DMS79 (cell line): ENCODE results near the gene PAX3.

Experiments
- DNase-seq: peaks from one replicate; lab custom pipeline; 2025; lab: John Stamatoyannopoulos, UW

Gene PAX3

DNA sequence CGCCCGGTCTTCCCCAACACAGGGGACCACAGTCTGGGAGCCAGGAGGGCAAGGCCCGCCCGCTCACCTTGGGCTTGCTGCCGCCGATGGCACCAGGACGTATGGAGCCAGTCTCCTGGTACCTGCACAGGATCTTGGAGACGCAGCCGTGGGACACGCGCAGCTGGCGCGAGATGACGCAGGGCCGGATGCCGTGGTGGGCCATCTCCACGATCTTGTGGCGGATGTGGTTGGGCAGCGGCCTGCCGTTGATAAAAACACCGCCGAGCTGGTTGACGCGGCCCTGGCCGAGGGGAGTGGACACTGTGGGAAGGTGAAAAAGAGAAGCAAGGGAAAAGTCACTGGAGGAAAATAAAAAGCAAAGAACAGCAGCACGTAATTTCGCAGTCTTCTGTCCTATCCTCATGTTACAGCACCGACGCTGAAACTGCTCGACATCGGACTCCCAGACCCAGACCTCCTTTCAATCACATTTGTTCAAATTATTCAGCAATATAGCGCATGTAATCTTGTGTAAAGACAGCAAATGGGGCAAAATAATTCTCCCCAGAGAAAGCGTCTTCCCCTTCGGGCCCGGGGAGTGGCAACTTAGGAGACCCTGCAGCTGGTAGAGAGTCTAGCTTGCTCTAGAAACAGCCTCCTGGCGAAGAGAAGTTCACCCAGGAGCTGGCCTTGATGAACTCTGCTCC, 1.7 kb downstream of the PAX3 start:
- DNase-seq: no peak

DNA sequence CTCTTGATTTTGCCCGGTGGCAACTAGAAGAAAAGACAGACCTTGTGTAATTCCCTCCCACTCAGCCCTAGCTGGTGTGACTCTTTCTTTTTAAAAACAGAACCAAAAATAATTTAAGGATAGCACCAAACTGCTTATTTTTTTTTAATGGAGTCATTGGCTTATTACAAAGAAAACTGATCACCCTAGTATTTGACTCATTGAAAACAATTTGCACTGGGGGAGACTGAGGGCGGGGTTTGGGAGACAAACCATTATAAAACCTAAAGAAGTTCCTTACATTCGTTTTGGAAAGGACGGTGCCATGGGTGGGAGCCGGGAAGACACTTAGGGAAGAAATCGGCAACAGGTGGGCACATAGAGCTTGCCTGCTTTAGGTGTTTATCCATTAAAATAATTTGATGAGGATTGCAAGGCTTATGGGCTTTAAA, 2.5 kb downstream of the PAX3 start:
- no peak for DNase-seq

DNA sequence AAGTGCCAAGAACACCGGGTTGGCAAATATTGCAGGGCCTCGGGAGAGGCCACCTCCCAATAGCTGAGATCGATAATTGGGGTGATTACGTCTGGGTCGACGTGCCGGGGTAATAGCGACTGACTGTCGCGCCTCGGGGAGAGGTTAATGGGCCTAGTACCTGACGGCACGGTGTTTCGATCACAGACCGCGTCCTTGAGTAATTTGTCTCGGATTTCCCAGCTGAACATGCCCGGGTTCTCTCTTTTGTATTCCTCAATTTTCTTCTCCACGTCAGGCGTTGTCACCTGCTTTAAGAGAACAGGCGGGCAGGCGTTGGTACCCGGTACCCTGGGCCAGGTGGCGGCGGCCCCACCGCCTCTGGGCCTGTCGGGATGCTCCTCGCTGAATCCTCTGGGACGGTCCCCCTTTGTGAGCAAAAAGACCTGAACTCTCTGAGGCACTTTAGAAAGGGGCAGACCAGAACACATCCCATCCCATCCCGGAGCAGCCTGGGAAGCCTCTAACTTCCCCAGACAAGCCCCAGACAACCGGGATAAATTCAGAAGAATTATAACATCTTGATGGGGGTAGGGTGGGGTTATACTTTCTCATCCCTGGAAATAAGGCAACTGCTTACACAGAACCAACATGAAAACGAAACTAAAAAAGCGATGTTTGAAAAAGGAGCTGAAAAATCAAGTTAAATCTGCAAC, 3.3 kb downstream of the PAX3 start:
- DNase-seq: no peak

DNA sequence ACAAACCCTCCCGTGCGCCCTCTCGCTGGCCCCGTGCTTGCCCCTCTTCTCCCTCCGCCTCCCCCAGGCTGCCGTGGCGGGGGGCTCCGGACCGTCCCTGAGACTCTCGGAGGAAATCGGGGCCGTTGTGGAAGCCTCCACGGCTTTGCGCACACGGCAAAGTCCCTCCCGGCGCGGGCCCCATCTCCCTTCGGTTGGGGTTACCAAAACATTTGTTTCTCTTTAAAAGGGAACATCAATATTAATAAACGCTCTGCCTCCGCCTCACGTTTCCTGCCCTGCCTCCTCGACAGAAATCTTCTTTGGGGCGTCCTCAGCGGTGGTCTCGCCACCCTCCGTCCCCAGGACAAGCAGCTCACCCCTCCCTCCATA, 3.8 kb downstream of the PAX3 start:
- DNase-seq: no peak

DNA sequence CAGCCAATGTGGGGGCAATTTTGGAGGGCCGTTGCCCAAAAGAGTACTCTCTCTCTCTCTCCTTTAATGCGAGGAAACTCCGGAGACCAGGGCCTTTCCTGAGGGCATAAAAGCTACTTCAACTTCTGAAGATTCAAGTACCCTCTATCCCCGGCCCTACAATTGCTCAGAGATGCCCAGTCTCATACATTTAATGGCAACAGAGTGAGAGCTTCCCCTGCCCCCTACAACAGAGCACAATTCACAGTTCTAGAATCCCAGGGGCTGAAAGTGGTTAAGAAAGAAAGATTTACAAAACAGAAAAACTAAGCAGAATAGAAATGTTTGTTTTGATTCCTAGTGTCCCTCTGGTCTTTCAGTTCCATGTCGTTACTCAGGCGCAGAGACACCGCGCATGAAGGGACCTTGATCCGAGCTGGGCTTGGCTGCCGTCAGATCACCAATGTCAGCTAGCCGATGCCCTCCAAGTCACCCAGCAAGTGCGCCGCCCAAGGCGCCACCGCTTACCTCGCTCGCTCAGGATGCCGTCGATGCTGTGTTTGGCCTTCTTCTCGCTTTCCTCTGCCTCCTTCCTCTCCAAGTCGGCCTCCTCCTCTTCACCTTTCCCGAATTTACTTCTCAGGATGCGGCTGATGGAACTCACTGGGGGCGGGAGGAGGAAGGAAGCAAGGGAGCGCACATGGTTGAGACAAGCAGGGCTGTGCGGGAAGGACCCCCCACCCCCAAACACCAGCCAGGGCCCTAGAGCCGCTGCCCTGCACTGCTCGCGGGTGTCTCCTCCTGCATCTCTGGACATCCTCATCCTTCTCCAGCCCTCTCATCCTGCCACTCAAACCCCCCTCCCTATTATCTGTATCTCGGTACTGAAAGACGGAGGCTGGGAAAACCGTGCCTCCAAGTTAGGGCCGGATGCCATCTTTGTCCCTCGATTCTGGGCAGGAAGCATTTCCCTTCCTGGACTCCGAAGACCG, 4.9 kb downstream of the PAX3 start:
- no peak for DNase-seq

DNA sequence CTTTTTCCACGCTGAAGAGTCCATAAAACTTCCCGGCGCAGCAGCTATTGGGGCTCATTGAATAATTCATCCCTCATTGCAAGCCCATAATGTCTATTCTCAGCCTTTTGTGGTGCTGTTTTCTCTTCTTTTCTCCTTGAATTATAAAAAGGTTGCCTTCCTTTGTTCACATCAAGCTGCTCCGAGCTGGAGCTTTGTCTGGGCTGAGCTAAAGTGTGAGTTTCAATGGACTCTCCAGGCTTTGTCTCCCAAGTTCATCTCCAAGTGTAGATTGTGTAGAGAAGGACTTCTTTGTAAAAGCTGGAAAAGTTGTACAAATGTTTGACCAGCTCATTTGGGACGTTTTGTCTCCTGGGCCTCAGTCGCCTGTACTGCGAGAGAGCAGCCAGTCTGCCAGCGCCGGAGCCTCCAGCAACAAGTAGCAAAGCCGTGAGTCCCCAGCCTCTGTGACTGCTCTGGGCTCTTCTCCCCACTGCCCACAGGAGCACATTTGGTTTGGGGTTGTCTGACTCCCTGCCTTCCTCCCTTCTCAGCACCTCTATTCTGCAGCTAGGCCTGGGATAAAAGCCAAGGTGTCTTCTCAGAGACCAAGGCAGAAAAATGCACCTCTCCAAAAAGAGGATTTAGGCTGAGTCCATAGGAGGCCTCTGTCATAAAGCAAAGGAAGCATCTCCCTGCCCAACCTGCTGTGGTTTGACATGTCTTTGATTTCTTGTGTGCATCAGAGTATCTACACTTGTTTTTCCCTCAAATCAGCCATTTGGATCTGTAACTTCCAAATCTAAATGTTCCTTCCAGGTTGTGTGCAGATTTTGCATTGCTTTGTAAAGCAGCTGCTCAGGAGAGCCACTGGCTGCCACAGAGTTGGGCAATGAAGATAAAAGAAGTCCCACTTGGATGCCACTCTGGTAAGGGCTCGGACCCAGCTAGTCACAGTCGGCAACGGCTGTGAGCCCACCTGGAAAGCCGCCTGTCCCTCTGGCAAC, 6.4 kb downstream of the PAX3 start:
- no peak for DNase-seq

DNA sequence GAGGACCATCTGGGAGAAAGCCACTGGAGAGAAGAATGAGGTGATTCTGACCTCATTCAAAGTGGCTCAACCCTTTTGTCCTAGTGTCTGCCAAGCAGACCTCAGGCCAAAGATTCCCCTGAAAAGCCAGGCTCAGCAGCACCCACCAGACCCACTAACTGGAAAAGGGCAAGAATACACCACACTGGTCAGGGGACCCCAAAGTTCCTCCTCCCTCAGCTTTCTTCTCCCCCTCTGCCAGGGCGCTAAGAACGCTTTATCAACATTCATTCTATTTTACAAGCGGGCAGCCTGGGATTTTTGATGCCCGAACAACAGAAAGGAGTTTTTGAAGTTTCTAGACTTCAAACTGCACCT, 7.3 kb downstream of the PAX3 start:
- no peak for DNase-seq

DNA sequence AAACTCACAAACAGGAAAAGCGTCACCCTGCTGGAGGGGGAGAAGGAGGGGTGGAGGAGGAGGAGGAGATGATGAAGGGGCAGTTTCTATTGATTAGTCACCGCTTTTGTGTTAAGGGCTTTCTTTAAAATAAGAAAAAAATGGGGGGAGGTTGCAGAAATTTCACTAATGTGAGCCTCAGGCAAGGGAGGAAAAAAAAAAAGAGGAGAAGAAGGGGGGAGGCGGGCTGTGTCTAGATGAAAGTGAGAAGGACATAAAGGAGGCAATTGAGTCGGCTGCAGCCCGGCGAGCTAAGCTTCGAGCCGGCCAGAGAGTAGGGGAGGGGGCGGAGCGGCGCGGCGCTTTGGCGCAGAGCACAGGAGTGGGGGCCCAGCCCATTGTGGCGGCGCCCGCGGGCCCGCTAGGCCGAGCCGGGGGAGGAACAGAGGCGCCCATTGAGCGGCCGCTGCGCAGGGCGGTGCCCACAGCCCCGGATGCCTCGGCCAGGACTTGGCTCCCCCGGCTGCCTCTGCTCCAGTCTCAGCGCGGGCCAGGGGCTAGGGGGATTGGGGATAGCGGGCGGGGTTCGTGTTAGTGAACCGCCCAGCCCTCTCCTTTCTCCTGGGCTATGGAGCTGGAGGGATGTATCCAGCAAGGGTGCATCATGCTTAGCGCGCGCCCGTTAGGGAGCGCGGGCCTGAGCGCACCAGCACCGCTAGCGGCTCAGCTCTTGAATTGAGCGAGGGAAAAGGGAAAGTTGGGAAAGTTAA, 7.9 kb downstream of the PAX3 start:
- no peak for DNase-seq

DNA sequence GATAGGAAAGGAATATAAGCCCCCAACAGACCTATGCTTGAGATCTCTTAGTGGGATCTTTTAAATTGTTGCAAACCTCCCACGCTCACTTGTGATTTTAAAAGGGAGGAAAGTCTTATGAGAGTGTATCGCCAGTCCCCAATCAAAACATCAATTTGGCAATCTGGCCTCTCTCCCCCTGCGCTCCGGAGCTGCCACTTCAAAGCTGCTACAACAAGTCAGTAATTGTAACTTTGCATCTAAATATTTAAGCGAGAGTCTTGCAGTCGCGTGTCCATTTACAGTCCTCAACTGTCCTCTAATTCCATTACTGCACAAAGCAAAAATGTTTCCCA, 8.4 kb downstream of the PAX3 start:
- DNase-seq: no peak

DNA sequence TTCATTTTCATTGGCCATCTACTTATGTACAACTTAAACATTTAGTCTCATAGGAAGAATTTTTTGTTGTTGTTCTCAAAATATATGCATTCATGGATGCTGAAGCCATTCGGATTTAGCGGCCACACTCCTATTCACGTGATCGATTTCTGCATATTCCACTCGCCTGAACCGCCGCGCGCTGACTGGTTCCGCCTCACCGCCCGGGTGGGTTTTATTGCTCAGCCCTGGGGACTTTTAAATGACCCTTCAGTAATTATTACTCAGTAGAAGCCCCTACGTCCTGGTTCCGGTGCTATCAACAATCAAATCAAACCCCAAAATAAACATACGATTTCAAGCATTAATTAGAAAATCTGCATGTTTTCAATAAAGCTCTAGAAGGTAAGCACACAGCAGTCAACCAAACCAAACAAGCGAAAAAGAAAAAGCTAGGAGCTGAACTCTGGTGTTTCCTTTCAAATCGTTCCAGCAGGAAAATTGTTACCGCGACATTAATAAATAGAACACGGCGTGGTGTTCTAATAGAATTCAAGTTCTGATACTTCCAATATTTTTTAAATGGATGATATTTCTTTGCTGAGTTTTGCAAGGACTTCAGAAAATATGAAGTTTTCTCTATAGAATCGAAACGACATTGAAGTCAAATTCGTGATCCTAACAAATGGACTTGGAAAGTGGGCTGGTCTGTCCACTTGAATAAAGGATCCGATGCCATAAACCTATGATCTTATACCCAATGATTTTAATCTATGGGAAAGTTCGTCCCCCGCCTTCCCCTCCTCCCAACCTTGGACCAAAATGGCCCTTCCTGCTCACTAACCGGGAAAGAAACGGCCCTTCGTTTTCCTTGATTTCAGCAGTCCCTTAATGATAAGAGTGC, 9.3 kb downstream of the PAX3 start:
- no peak for DNase-seq

DNA sequence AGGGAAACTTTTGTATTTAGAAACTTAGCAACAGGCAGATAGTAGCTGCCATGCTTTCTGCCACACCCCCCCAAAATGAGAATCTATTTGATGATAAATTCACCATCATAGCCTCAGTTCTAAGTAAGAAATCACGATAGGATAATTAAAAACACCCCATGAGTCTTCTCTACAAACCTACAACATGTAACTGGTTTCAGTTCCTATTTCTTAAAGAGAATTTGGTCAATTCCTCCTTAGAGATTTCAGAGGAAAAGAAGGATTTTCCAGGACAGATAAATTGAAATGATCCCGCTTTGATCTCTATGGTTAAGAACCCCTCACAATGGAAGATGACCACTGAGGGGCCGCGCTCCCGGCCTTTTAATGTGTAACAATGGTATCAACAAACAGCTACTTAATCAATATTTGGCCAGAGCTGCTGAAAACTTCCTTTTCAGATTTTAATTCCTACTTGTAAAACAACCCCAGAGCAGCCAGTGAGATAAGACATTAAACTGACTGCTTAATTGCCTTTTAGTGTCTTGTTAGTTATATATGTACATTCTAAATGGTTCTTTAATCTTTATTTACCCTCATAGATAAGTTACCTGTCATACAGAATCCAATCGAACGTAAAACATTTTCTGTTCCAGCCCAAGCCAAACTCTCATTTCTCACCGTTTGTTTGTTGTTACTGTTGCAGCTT, 10.1 kb downstream of the PAX3 start:
- DNase-seq: no peak

DNA sequence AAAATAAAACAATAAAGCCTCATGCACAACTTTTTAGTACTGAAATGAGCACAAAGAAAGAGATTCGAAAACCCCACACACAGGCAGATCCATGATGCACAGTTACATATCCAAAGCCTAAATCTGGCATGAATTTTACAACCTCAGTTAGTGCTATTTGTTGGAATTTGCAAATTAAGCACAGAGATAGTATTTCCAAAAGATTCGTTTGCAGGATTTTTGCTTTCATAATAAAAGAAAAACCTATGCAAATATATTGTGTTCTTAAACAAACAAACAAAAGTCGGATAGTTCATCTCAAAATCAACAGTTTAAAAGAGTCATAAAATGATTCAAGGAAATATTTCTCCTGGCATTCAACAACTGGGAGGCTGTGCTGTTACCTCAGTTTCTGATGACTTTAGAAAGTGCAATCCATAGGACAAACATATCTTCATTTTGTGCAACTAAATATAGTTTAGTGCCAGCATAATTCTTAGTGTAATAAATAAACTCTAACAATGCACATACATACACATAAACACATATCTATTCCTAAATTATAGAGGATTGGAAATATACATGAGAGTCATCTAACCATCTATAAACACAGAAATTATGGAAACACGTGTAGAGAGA, 10.8 kb downstream of the PAX3 start:
- DNase-seq: no peak

DNA sequence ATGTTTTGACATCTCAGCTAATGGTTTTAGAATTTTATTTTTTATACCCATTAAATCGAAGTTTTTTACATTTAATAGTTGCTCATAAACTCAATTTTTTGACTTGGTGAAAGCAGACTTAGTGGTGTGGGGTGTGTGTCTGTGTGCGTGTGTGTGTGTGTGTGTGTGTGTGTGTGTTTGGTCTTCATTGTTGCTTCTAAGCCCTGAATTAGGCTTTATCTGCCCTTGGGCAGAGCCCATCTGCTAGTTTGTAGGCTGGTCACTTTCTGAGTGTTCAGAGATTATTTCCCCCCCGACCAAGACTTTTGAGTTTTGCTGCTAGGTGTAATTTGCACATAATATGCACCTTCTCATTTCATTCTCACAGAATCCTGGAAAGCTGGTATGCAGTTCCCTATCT, 14.3 kb downstream of the PAX3 start:
- DNase-seq: no peak

DNA sequence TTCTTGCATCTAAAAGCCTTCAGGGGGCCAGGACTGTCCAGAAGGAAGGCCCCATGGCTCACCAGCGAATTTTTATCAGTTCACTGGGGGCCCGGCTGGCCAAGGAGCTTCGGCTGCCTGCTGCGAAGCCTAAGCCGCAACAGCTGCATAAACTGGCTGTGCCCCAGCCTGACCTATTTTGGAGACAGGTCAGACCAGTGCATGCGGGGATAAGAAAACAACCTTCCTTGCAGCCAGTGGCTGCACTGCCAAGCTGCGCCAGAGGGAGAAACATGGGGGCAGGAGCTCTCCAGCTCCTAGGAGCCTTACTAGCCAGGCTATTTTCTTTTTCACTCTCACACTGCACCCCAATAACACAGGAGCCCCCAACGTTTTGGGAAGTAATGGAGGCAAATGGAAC, 15.2 kb downstream of the PAX3 start:
- DNase-seq: no peak

DNA sequence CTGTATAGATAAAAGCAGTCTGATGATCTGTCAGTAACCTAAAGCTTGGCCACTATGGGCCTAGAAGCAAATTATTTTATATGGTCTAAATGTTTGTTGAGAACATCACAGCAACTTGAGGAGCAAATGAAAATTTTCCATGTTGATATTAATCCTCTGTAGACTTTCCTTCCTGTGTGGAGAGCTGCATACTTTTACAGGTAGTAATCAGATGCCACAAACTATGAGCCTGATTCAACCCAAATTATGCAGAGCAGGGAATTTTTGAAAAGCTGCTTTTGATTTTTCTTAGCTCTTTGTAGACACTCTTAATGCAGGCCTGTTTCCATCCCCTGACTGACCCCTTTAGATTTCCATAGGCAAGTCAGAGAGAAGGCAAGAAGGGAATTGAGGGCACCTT, 17.3 kb downstream of the PAX3 start:
- no peak for DNase-seq

DNA sequence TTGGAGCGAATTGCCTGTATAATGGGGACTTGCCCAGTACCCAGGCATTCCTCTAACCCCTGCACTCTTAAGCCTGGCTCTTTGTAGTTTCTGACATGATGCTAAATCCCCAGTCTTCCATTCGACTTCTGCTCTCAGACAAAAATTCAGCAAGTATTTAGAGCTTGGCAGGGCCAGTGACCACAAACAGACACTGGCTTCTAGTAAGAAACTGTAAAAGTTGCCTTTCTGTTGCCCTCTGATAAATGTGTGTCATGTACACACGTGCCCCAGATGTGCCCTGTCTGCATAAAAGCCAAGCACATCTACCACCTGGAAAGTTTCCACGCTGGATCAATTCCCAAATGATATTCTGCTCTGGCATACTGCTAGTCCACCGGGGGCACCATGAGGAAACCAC, 18.0 kb downstream of the PAX3 start:
- no peak for DNase-seq

DNA sequence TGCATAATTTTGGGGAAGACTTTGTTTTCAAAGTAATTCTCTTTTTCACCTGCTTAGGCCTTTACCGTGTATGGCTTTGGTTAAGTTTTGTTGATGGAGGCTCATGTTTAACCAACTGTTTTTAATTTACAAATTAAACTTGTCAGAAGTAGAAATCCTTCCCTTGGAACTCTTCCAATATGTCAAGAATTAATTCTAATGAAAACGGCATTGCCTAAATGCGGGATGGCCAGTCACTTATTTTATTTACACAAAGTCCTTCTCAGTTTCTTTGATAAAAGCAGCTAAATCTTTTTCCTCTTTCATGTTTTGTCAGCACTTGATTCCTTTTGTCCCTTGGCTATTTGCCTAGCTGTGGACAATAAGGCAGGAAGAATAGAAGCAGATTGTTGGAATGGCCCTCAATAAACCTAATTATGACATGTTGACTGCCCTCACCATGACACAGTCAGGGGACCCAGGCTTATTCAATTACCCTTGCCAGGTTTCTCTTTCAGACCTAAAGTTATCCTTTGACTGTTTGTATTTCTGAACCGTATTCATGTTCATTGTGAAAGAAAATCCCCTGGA, 26.3 kb downstream of the PAX3 start:
- no peak for DNase-seq

DNA sequence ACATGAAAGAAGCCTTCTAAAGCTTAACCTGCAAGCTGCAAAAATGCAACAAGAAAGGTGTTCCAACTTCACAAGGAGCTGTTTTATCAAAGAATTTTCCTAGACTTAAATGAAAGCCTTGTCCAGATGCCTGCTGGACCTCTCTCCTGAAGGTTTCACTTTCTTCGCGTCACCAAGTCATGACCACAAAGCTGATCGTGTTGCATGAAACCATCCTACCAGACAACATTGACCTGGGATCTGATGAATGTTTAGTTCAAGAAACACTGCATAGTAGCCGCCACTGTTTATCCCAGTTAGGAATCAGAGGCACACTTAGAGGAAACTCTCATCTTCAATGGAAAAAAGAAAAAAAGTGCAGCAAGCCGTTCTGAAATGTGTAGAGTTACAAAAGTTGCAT, 26.9 kb downstream of the PAX3 start:
- DNase-seq: no peak

DNA sequence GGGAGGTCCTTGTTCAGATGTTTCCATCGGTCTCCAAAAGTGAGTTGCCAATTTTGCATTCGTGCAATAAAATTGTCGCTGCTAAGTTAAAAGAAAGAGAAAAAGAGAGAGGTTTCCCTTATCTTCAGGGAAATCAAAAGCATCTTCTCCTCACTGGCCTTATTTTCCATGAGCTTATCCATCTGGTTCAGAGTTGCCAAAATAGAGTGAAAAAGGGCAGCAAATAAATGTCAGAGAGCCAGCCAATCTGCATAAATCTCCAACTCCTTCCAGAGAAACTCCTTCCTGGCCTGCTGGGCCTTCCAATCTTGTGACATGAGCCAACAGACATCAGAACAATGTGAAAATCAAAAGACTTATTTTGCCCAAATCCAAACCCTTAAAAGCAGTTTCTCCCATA, 28.4 kb downstream of the PAX3 start:
- no peak for DNase-seq
